OCI-LY7 (cell line): ENCODE data around the gene DTX3. TPM values are rescaled to one million over a fixed set of nuclear protein-coding genes. Genes with fewer than 3 reads are reported as not detected.

ENCODE experiments used
- BruUV-seq: library from RNA; stranded (reverse); fragments of 400-500 nt; replicated peaks from 2 replicates; lab custom pipeline; 2021; lab: Mats Ljungman, UMichigan
- CTCF ChIA-PET: fragments of 300-600 bp; sonication (Branson Sonifier 250); formaldehyde crosslinking; loops from one replicate; lab custom pipeline; 2022; ENCODE audit warnings: antibody characterized with exemption; ENCODE audit not compliant: unreplicated experiment; lab: Charles Lee
- POLR2A ChIA-PET: fragments of 300-600 bp; sonication (Branson Sonifier 250); formaldehyde crosslinking; loops from one replicate; lab custom pipeline; 2022; ENCODE audit warnings: antibody characterized with exemption; lab: Charles Lee
- DNase-seq: peaks from one replicate; pipeline ENCODE4 v3.0.0-alpha.2; 2015; ENCODE audit warnings: low spot score
- H2AFZ ChIP-seq: fragments of 200-600 bp; sonication (generic), shearing (Covaris generic); 2 replicates; pipeline ENCODE4 v1.6.1; 2014; ENCODE audit warnings: mild to moderate bottlenecking, antibody characterized with exemption, low read length, moderate library complexity
- H3K27ac ChIP-seq: fragments of 200-600 bp; sonication (generic); 2 replicates; pipeline ENCODE4 v1.5.1; 2014; ENCODE audit warnings: mixed run types, low read depth, mild to moderate bottlenecking, moderate library complexity, low read length, inconsistent platforms; ENCODE audit not compliant: poor library complexity, severe bottlenecking
- H3K36me3 ChIP-seq: fragments of 200-600 bp; sonication (generic); 2 replicates; pipeline ENCODE4 v1.6.1; 2014; ENCODE audit warnings: mild to moderate bottlenecking, antibody characterized with exemption, low read length, moderate library complexity, mixed read lengths; ENCODE audit not compliant: insufficient read depth
- H3K4me1 ChIP-seq: fragments of 200-600 bp; sonication (generic); 2 replicates; pipeline ENCODE4 v1.5.1; 2014; ENCODE audit warnings: mild to moderate bottlenecking, low read length; ENCODE audit not compliant: insufficient read depth, poor library complexity, severe bottlenecking
- H3K4me2 ChIP-seq: fragments of 200-600 bp; sonication (generic); 2 replicates; pipeline ENCODE4 v1.6.1; 2014; ENCODE audit warnings: mild to moderate bottlenecking, low read length
- H3K4me3 ChIP-seq: fragments of 200-600 bp; sonication (generic); 2 replicates; pipeline ENCODE4 v1.5.1; 2014; ENCODE audit warnings: mild to moderate bottlenecking, low read depth, low read length; ENCODE audit not compliant: poor library complexity, severe bottlenecking
- H3K79me2 ChIP-seq: fragments of 200-600 bp; sonication (generic); 2 replicates; pipeline ENCODE4 v1.6.1; 2016; ENCODE audit warnings: low read depth, mild to moderate bottlenecking, low read length, moderate library complexity, mixed read lengths; ENCODE audit not compliant: insufficient read depth
- H3K9me2 ChIP-seq: fragments of 200-600 bp; sonication (generic); 2 replicates; pipeline ENCODE4 v1.6.1; 2016; ENCODE audit warnings: mild to moderate bottlenecking, low read length, mixed read lengths; ENCODE audit not compliant: insufficient read depth
- H3K9me3 ChIP-seq: fragments of 200-600 bp; sonication (generic); 2 replicates; pipeline ENCODE4 v1.6.1; 2014; ENCODE audit warnings: mild to moderate bottlenecking, mixed run types, low read length, mixed read lengths
- H4K20me1 ChIP-seq: fragments of 200-600 bp; sonication (generic); 2 replicates; pipeline ENCODE4 v1.6.1; 2014; ENCODE audit warnings: mild to moderate bottlenecking, antibody characterized with exemption, low read length, moderate library complexity, mixed read lengths; ENCODE audit not compliant: insufficient read depth
- CTCF ChIP-seq: fragments of 200-600 bp; sonication (generic); conservative IDR thresholded peaks from 2 replicates; pipeline ENCODE4 v1.5.1; 2014; ENCODE audit warnings: mild to moderate bottlenecking, antibody characterized with exemption, low read length, moderate library complexity, mixed read lengths
- EZH2phosphoT487 ChIP-seq: fragments of 200-600 bp; sonication (generic); IDR thresholded peaks from 2 replicates; pipeline ENCODE4 v1.6.1; 2018; ENCODE audit warnings: low read depth, borderline replicate concordance, mild to moderate bottlenecking, mixed run types, antibody characterized with exemption, low read length, moderate library complexity, mixed read lengths
- intact Hi-C: fragments of 100-400 bp; cut with micrococcal nuclease; formaldehyde crosslinking; loops from one replicate; pipeline ENCODE4 v1.10.0; 2022; ENCODE audit not compliant: unreplicated experiment
- total RNA-seq, 2 experiments: library from RNA; depleted of rRNA in 1 of 2; stranded (reverse); fragments of >200 nt in 1 of 2; shearing (Covaris generic) in 1 of 2; gene quantifications; 2 replicates each; pipeline ENCODE4 v1.2.3, GENCODE V29; 2014 to 2022

Gene DTX3
- total RNA-seq, 2 experiments from 2014 or later = not detected

- H3K27ac ChIP-seq = no peak overlapping the region
- no peak for DNase-seq
- POLR2A ChIA-PET = no interaction called here
- H3K4me1 ChIP-seq = no peaks in the 10 kb centered on the region
- H3K79me2 ChIP-seq = no peaks in the 10 kb centered on the region
- no peak overlapping the region for H3K4me3 ChIP-seq
- CTCF ChIA-PET = no interaction called here
- H2AFZ ChIP-seq = no peak overlapping the region
- no peak for TF ChIP-seq CTCF
- no peak for TF ChIP-seq EZH2phosphoT487
- no peaks in the 10 kb centered on the region for H3K9me3 ChIP-seq
- intact Hi-C loops = no loop called here
- no peaks in the 10 kb centered on the region for H4K20me1 ChIP-seq
- H3K36me3 ChIP-seq = no peaks in the 10 kb centered on the region
- no peak overlapping the region for H3K4me2 ChIP-seq
- no TSS peak for BruUV-seq
- H3K9me2 ChIP-seq = no peaks in the 10 kb centered on the region
Measured at GRCh38 chr12:57577981-57578758, 26.5 kb upstream of the DTX3 start.

GRCh38 chr12:57579011-57579410 is 25.6 kb upstream of the DTX3 start:
- BruUV-seq = no TSS peak
- CTCF ChIA-PET = no interaction called here
- Histone ChIP-seq H4K20me1 (no peaks in the 10 kb centered on the region), H3K4me3 (no peak overlapping the region), H3K9me2 (no peaks in the 10 kb centered on the region), H2AFZ (no peak overlapping the region), H3K4me2 (no peak overlapping the region), H3K79me2 (no peaks in the 10 kb centered on the region), H3K9me3 (no peaks in the 10 kb centered on the region), H3K27ac (no peak overlapping the region), H3K36me3 (no peaks in the 10 kb centered on the region), H3K4me1 (no peaks in the 10 kb centered on the region)
- POLR2A ChIA-PET = no interaction called here
- TF ChIP-seq CTCF (no peak), EZH2phosphoT487 (no peak)
- no peak for DNase-seq
- intact Hi-C loops = no loop called here

GRCh38 chr12:57579677-57580465 is 24.8 kb upstream of the DTX3 start:
- no peak overlapping the region for H3K27ac ChIP-seq
- H3K79me2 ChIP-seq = no peaks in the 10 kb centered on the region
- ChIA-PET POLR2A (interaction anchor here (0.8 to 1.7 kb wide), 2 partner anchors 9 to 34 kb away, joined by 3 to 4 read pairs; no protein-coding TSS in a partner anchor), CTCF (no interaction called here)
- no peak for DNase-seq
- no peaks in the 10 kb centered on the region for H3K9me2 ChIP-seq
- H3K36me3 ChIP-seq = no peaks in the 10 kb centered on the region
- intact Hi-C loops = no loop called here
- H3K9me3 ChIP-seq = no peaks in the 10 kb centered on the region
- H2AFZ ChIP-seq = no peak overlapping the region
- BruUV-seq = no TSS peak
- H3K4me3 ChIP-seq = no peak overlapping the region
- no peak for TF ChIP-seq EZH2phosphoT487
- no peak for TF ChIP-seq CTCF
- no peak overlapping the region for H3K4me2 ChIP-seq
- H3K4me1 ChIP-seq = no peaks in the 10 kb centered on the region
- no peaks in the 10 kb centered on the region for H4K20me1 ChIP-seq
